ENCODE measurements around the gene VAV2. TPM values are rescaled to one million over a fixed set of nuclear protein-coding genes. Genes with fewer than 3 reads are reported as not detected.

Gene VAV2
- total and polyA plus RNA-seq, 9 of the 15 experiments (the other 6 are each of a cell fraction or from before 2014, with no cell fraction given) = 0.01 to 2.7 (median 1.0) TPM; not detected in 1

- Histone ChIP-seq H2AFZ (ENCODE audit: low read depth, low read length) (no peak overlapping the region), H3K4me3 (no peak overlapping the region), H3K9me1 (ENCODE audit: control insufficient read depth, insufficient read depth, low read length) (no peaks in the 10 kb centered on the region), H3K4me2 (ENCODE audit: insufficient read depth, low read length) (no peak overlapping the region), H3K9ac (ENCODE audit: insufficient read depth in 1 of 2, low read depth in 2 of 2, low read length in 2 of 2) (no peak overlapping the region), H3K4me1 (replicated peaks in 1 of 2; ENCODE audit: control insufficient read depth in 2 of 2, insufficient read depth in 2 of 2, low read length in 2 of 2) (peaks cover 0 to 7% of the 10 kb centered on the region in 2 experiments; a peak in 1 of 5 replicates), H4K20me1 (replicated peaks; ENCODE audit: control insufficient read depth, insufficient read depth, low read length) (peaks cover 11% of the 10 kb centered on the region), H3K27me3 (ENCODE audit: control insufficient read depth in 2 of 2, insufficient read depth in 2 of 2, low read length in 2 of 2) (peaks cover 22 to 91% of the 10 kb centered on the region in 2 experiments; a peak in 4 of 5 replicates), H3K9me3 (replicated peaks; ENCODE audit: control insufficient read depth, insufficient read depth, low read depth, low read length) (no peaks in the 10 kb centered on the region), H3K79me2 (ENCODE audit: control insufficient read depth, insufficient read depth, low read length) (no peaks in the 10 kb centered on the region), H3K36me3 (ENCODE audit: control insufficient read depth, insufficient read depth, low read length) (no peaks in the 10 kb centered on the region), H3K27ac (ENCODE audit: extremely low read depth, low read depth, low read length) (no peak overlapping the region)
- no peak for FAIRE-seq
- ChIA-PET CTCF (ENCODE audit: low intra/inter-chr PET ratio) (no interaction called here), POLR2A (interaction anchor here (0.6 to 1.6 kb wide), 4 partner anchors 8 to 190 kb away, joined by 3 to 4 read pairs (median 3); no protein-coding TSS in a partner anchor)
- 1% methylated on average over 16 of the region's 21 CpGs for WGBS (ENCODE audit: insufficient coverage, low coverage, missing lambda C conversion rate)
- DNase-seq (ENCODE audit: extremely low read depth in 1 of 4, low spot score in 3 of 4) = no peak
- no peak for TF ChIP-seq HDGF (IDR thresholded peaks at IDR 0.05)
- no peak for ATAC-seq
- no TSS peak for BruUV-seq (replicated peaks)
- intact Hi-C loops (cut with micrococcal nuclease) (no loop called here), in situ Hi-C loops (cut with MboI) (no loop called here)
These were observed 189.0 kb downstream of the VAV2 start for GRCh38 chr9:133803028-133803585.

GRCh38 chr9:133801739-133802138, 190.4 kb downstream of the VAV2 start:
- in situ Hi-C loops (cut with MboI) (no loop called here), intact Hi-C loops (cut with micrococcal nuclease) (no loop called here)
- H3K27ac ChIP-seq (ENCODE audit: extremely low read depth, low read depth, low read length) = no peak overlapping the region
- 9% methylated on average over 10 of the region's 10 CpGs for whole genome bisulfite sequencing (ENCODE audit: insufficient coverage, low coverage, missing lambda C conversion rate)
- CTCF ChIA-PET (ENCODE audit: low intra/inter-chr PET ratio) = no interaction called here
- ATAC-seq = no peak
- H3K36me3 ChIP-seq (ENCODE audit: control insufficient read depth, insufficient read depth, low read length) = no peaks in the 10 kb centered on the region
- no peak overlapping the region for H2AFZ ChIP-seq (ENCODE audit: low read depth, low read length)
- no peaks in the 10 kb centered on the region for H3K9me1 ChIP-seq (ENCODE audit: control insufficient read depth, insufficient read depth, low read length)
- no peak overlapping the region for H3K4me2 ChIP-seq (ENCODE audit: insufficient read depth, low read length)
- no peaks in the 10 kb centered on the region for H3K9me3 ChIP-seq (replicated peaks; ENCODE audit: control insufficient read depth, insufficient read depth, low read depth, low read length)
- DNase-seq (ENCODE audit: extremely low read depth in 1 of 4, low spot score in 3 of 4) = no peak
- FAIRE-seq = no peak
- no peaks in the 10 kb centered on the region for H3K79me2 ChIP-seq (ENCODE audit: control insufficient read depth, insufficient read depth, low read length)
- peaks cover 0 to 12% of the 10 kb centered on the region in 2 experiments; a peak in 1 of 5 replicates for H3K4me1 ChIP-seq (replicated peaks in 1 of 2; ENCODE audit: control insufficient read depth in 2 of 2, insufficient read depth in 2 of 2, low read length in 2 of 2)
- no TSS peak for BruUV-seq (replicated peaks)
- POLR2A ChIA-PET = no interaction called here
- H3K4me3 ChIP-seq = no peak overlapping the region
- no peak overlapping the region for H3K9ac ChIP-seq (ENCODE audit: insufficient read depth in 1 of 2, low read depth in 2 of 2, low read length in 2 of 2)
- H4K20me1 ChIP-seq (replicated peaks; ENCODE audit: control insufficient read depth, insufficient read depth, low read length) = peaks cover 11% of the 10 kb centered on the region
- H3K27me3 ChIP-seq (ENCODE audit: control insufficient read depth in 2 of 2, insufficient read depth in 2 of 2, low read length in 2 of 2) = peaks cover 22 to 87% of the 10 kb centered on the region in 2 experiments; a peak in 4 of 5 replicates
- TF ChIP-seq KLF13 (tag; IDR thresholded peaks at IDR 0.05; ENCODE audit: borderline replicate concordance, low read depth) (no peak), KAT7 (CRISPR knock-in tag; IDR thresholded peaks at IDR 0.05; ENCODE audit: borderline replicate concordance) (no peak), PBX2 (CRISPR knock-in tag; IDR thresholded peaks at IDR 0.05; ENCODE audit: low read depth) (no peak), PBX2 (tag; conservative IDR thresholded peaks at IDR 0.05; ENCODE audit: low read depth) (no peak), ZNF431 (CRISPR knock-in tag; IDR thresholded peaks at IDR 0.05) (no peak), NBN (IDR thresholded peaks at IDR 0.05; ENCODE audit: low read depth) (no peak), ZNF644 (tag; IDR thresholded peaks at IDR 0.05; ENCODE audit: low read depth) (no peak), NCOA2 (IDR thresholded peaks at IDR 0.05; ENCODE audit: partially characterized antibody in 2 of 2) (no peak), ZBTB34 (CRISPR knock-in tag; IDR thresholded peaks at IDR 0.05) (no peak), CBFA2T2 (conservative IDR thresholded peaks at IDR 0.05) (no peak), E2F3 (CRISPR knock-in tag; IDR thresholded peaks at IDR 0.05) (no peak), ZNF3 (CRISPR knock-in tag; IDR thresholded peaks at IDR 0.05) (no peak)

Data from K562 (cell line).